Choroid plexus epithelial cell (primary cell): ENCODE data around the gene NANOS3.

ENCODE experiments used
- DNase-seq: peaks from one replicate; pipeline ENCODE4 v3.0.0-alpha.2; 2010; ENCODE audit warnings: low read depth
- H3K4me3 ChIP-seq: 2 replicates; pipeline ENCODE4 v1.5.1; 2011; ENCODE audit warnings: low read depth, mild to moderate bottlenecking, control low read depth, low read length, moderate library complexity
- CTCF ChIP-seq: conservative IDR thresholded peaks from 2 replicates; pipeline ENCODE4 v1.5.1; 2011; ENCODE audit warnings: low read depth, mild to moderate bottlenecking, control low read depth, inconsistent platforms, low read length, moderate library complexity

The NANOS3 gene

GRCh38 chr19:13905634-13906520 is 28.9 kb downstream of the NANOS3 start, which contains the start of the genes BRME1 and CC2D1A:
BRME1 (minus strand) TSS chr19:13906117; CDS start chr19:13904892, 1,225 bp downstream.
CC2D1A (plus strand) TSS chr19:13906201; CDS start chr19:13906442, 241 bp downstream.
- TF ChIP-seq CTCF, result no peak
- peak; percentile 83 for DNase-seq
- peak within 1 kb of the TSS; percentile 86 for H3K4me3 ChIP-seq

GRCh38 chr19:13906521-13906904 is 29.6 kb downstream of the NANOS3 start:
- DNase-seq, result peak; percentile 12
- H3K4me3 ChIP-seq, result peak overlapping the region; percentile 86
- TF ChIP-seq CTCF, result no peak

GRCh38 chr19:13906910-13907309 is 30.0 kb downstream of the NANOS3 start:
- DNase-seq, result no peak
- no peak for TF ChIP-seq CTCF
- peak overlapping the region; percentile 86 for H3K4me3 ChIP-seq

DNA sequence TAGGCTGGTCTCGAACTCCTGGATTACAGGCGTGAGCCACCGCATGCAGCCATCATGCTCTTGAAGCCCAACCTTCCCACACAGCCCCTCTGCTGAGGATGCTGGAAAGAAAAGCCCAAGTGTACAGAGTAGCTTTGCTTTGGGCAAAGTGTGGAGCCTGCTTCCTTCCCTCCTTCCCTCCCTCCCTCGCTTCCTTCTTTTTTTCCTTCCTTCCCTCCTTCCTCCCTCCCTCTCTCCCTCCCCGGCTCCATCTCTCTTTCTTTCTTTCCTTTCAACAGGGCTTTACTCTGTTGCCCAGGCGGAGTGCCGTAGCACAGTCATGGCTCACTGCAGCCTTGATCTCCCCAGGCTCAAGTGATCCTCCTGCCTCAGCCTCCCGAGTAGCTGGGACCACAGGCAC is 31.7 kb downstream of the NANOS3 start:
- TF ChIP-seq CTCF, result no peak
- no peak overlapping the region for H3K4me3 ChIP-seq
- DNase-seq, result no peak

DNA sequence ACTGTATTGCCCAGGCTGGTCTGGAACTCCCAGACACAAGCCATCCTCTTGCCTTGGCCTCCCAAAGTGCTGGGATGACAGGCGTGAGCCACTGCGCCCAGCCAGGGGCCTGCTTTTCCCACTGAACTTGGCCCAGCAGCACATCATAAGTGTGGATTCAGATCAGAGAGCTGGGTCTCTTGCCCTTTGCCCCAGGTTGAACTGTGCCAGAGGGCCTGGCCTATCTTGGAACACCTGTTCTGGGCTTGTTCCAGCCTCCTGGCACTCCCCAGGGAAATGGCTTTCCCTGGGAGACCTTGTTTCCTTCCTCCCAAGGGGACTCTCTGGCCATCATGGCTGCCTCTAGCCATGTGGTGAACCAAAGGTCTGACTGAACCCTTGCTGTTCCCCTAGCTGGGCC is 32.5 kb downstream of the NANOS3 start:
- DNase-seq, result no peak
- H3K4me3 ChIP-seq, result no peak overlapping the region
- TF ChIP-seq CTCF, result no peak

- TF ChIP-seq CTCF, result no peak
- H3K4me3 ChIP-seq, result no peak overlapping the region
- no peak for DNase-seq
These were observed 36.4 kb downstream of the NANOS3 start for GRCh38 chr19:13913352-13913751.

DNA sequence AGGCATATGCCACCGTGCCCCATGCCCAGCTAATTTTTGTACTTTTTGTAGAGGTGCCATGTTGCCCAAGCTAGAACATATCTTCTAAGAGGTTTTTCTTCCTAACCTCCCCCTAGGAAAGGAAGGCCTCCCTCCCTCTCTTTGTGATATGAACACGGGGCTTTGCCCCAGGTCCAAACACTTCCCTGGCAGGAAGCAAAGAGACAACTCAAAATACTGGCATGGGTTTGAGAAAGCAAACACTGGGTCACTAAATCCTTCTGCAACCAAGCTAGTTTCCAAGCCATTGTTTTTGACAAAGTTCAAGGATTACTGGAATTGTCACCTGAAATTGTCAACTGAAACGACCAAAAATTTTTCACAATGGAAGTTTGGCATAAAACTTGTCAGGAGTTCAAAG is 37.8 kb downstream of the NANOS3 start:
- no peak overlapping the region for H3K4me3 ChIP-seq
- TF ChIP-seq CTCF, result no peak
- no peak for DNase-seq
